ENCODE data around the gene TNFAIP2.

TNFAIP2 gene, protein sequence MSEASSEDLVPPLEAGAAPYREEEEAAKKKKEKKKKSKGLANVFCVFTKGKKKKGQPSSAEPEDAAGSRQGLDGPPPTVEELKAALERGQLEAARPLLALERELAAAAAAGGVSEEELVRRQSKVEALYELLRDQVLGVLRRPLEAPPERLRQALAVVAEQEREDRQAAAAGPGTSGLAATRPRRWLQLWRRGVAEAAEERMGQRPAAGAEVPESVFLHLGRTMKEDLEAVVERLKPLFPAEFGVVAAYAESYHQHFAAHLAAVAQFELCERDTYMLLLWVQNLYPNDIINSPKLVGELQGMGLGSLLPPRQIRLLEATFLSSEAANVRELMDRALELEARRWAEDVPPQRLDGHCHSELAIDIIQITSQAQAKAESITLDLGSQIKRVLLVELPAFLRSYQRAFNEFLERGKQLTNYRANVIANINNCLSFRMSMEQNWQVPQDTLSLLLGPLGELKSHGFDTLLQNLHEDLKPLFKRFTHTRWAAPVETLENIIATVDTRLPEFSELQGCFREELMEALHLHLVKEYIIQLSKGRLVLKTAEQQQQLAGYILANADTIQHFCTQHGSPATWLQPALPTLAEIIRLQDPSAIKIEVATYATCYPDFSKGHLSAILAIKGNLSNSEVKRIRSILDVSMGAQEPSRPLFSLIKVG

DNA sequence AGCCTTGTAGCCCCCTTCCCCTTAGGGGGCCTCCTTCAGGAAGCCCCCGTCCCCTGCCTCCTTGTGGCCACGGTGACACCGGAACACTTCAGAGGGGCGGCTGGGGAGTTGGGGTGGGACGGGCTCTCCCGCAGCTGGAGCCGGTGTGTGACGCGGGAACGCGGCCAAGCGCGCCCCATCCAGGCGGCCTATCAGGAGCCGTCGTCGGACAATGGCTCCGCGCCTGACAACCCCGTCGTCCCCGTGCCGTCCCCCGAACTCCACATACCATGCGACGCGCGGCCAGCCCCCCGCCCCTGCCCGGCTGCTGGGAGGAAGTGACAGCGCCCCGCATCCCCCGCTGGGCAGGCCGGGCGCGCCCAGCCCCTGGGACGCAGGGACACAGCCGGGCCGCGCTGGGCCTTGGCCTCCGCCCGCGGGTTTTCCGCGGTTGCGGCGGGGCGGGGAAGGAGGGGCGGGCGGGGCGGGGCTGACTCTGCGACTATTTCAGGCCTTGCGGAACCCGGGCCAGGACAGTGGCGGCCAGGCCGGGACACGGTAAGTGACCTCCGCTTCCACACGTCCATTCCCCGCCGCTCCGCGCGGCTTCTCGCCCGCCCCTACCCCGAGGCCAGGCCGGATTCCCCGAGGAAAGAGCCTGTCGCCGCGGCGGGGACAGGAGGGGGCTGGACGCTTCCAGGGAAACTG lies at the start of gene TNFAIP2:
Gene TNFAIP2, plus strand, starts transcription at position 515 of the 687 bp plus-strand sequence. CDS start 2,997 bp downstream, outside the sequence.
- Histone ChIP-seq H3K79me2 (ENCODE audit: insufficient read depth, low read depth) (no peaks in the 10 kb centered on the region), H3K4me3 (IDR thresholded peaks at IDR 0.05; ENCODE audit: insufficient read depth, low read depth, low read length) (no peak within 1 kb of the TSS), H4K20me1 (ENCODE audit: insufficient read depth) (no peaks in the 10 kb centered on the region), H3K4me2 (peak within 1 kb of the TSS; percentile 39), H3K27ac (no peak within 1 kb of the TSS), H2AFZ (ENCODE audit: low read depth) (peak within 1 kb of the TSS; percentile 34; the same call in 1 of the 2 replicates), H3K27me3 (ENCODE audit: insufficient read depth, low read depth) (no peaks in the 10 kb centered on the region), H3K4me1 (ENCODE audit: low read depth, poor library complexity, severe bottlenecking) (no peaks in the 10 kb centered on the region), H3K36me3 (ENCODE audit: insufficient read depth) (no peaks in the 10 kb centered on the region), H3K9ac (peak within 1 kb of the TSS; percentile 66; the same call in 1 of the 2 replicates)
- TF ChIP-seq, protein P1, sequence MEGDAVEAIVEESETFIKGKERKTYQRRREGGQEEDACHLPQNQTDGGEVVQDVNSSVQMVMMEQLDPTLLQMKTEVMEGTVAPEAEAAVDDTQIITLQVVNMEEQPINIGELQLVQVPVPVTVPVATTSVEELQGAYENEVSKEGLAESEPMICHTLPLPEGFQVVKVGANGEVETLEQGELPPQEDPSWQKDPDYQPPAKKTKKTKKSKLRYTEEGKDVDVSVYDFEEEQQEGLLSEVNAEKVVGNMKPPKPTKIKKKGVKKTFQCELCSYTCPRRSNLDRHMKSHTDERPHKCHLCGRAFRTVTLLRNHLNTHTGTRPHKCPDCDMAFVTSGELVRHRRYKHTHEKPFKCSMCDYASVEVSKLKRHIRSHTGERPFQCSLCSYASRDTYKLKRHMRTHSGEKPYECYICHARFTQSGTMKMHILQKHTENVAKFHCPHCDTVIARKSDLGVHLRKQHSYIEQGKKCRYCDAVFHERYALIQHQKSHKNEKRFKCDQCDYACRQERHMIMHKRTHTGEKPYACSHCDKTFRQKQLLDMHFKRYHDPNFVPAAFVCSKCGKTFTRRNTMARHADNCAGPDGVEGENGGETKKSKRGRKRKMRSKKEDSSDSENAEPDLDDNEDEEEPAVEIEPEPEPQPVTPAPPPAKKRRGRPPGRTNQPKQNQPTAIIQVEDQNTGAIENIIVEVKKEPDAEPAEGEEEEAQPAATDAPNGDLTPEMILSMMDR (conservative IDR thresholded peaks at IDR 0.05; ENCODE audit: low read depth, low read length) = no peak

DNA sequence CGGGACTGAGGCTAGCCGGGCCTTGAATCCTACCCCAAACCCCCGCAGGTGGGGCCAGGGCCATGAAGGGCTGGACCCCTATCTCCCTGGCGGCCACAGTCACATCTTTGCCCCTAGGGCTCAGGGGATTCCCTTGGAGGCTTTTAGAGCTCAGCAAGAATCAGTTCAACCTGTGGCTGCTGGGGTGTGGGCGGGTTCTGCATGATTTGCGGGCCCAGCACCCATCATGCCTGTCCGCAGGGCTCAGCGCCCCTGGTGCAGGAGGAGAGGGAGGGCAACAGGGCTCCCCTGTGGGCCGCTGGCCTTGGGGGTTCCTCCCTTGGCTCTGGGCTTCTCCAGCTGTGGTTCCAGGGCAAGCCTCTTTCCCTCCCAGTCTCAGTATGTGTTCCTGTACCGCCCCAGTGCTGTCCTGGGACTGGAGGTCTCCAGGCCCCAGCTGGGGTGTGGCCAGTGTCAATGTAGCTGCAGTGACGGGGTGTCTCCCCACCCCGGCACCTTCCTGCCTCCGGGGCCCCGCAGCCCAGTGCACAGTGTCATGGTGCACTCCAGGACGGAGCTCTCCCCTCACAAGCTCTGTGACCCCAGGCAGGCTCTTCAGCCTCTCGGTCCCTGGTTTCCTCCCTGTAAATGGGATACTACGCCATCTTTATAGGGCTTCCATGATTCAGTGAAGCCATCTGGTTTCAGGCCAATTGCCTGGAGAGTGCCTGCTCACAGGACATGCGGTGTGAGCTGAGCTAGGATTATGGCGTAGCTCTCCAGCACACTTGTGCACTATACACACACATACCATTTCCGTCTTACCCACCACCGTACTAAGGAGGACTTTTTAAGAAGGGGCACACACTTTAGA lies 49.2 kb upstream of the TNFAIP2 start:
- no peaks in the 10 kb centered on the region for H4K20me1 ChIP-seq (ENCODE audit: insufficient read depth)
- no peaks in the 10 kb centered on the region for H3K36me3 ChIP-seq (ENCODE audit: insufficient read depth)
- H3K27me3 ChIP-seq (ENCODE audit: insufficient read depth, low read depth) = no peaks in the 10 kb centered on the region
- H3K4me2 ChIP-seq = no peak overlapping the region
- TF ChIP-seq, protein P1 (conservative IDR thresholded peaks at IDR 0.05; ENCODE audit: low read depth, low read length) = no peak
- no peaks in the 10 kb centered on the region for H3K79me2 ChIP-seq (ENCODE audit: insufficient read depth, low read depth)
- no peak overlapping the region for H2AFZ ChIP-seq (ENCODE audit: low read depth)
- no peak overlapping the region for H3K27ac ChIP-seq
- no peaks in the 10 kb centered on the region for H3K4me1 ChIP-seq (ENCODE audit: low read depth, poor library complexity, severe bottlenecking)
- H3K4me3 ChIP-seq (IDR thresholded peaks at IDR 0.05; ENCODE audit: insufficient read depth, low read depth, low read length) = no peak overlapping the region
- H3K9ac ChIP-seq = no peak overlapping the region

- H3K4me3 ChIP-seq (IDR thresholded peaks at IDR 0.05; ENCODE audit: insufficient read depth, low read depth, low read length) = no peak overlapping the region
- H2AFZ ChIP-seq (ENCODE audit: low read depth) = peak overlapping the region; percentile 67; the same call in 1 of the 2 replicates
- H3K9ac ChIP-seq = no peak overlapping the region
These were observed 48.4 kb upstream of the TNFAIP2 start for GRCh38 chr14:103074729-103075367.

More at GRCh38 chr14:103074729-103075367, 48.4 kb upstream of the TNFAIP2 start:
- H4K20me1 ChIP-seq (ENCODE audit: insufficient read depth) = no peaks in the 10 kb centered on the region
- no peak overlapping the region for H3K27ac ChIP-seq
- no peaks in the 10 kb centered on the region for H3K36me3 ChIP-seq (ENCODE audit: insufficient read depth)
- H3K4me2 ChIP-seq = peak overlapping the region; percentile 45; the same call in 1 of the 2 replicates
- no peaks in the 10 kb centered on the region for H3K4me1 ChIP-seq (ENCODE audit: low read depth, poor library complexity, severe bottlenecking)
- TF ChIP-seq, protein P1 (conservative IDR thresholded peaks at IDR 0.05; ENCODE audit: low read depth, low read length) = no peak
- H3K27me3 ChIP-seq (ENCODE audit: insufficient read depth, low read depth) = no peaks in the 10 kb centered on the region
- no peaks in the 10 kb centered on the region for H3K79me2 ChIP-seq (ENCODE audit: insufficient read depth, low read depth)

Measured in KMS-11 (cell line).